Mesenchymal stem cell (in vitro differentiated cells and primary cell): Measurements from ENCODE around the gene ACTRT3.

Source experiments
- DNase-seq: peaks from one replicate; pipeline ENCODE4 v3.0.0-alpha.2; 2013
- H2AFZ ChIP-seq: one replicate; pipeline ENCODE4 v1.6.1; 2013; ENCODE audit warnings: low read depth, mild to moderate bottlenecking, control low read depth, inconsistent platforms, low read length, moderate library complexity
- H2AK5ac ChIP-seq: 2 replicates; pipeline ENCODE4 v1.6.1; 2013; ENCODE audit warnings: low read length, moderate library complexity, mild to moderate bottlenecking, inconsistent platforms; ENCODE audit not compliant: severe bottlenecking
- H2BK120ac ChIP-seq: one replicate; pipeline ENCODE4 v1.6.1; 2013; ENCODE audit warnings: low read depth, mild to moderate bottlenecking, inconsistent platforms, low read length, moderate library complexity
- H2BK12ac ChIP-seq, 2 experiments: one replicate each; pipeline ENCODE4 v1.6.1; 2013; ENCODE audit warnings: inconsistent platforms in 2 of 2, low read length in 2 of 2, mild to moderate bottlenecking in 2 of 2, moderate library complexity in 2 of 2, control low read depth in 1 of 2
- H2BK15ac ChIP-seq: one replicate; pipeline ENCODE4 v1.6.1; 2013; ENCODE audit warnings: mild to moderate bottlenecking, low read depth, inconsistent platforms; ENCODE audit not compliant: poor library complexity, severe bottlenecking
- H2BK5ac ChIP-seq: 2 replicates; pipeline ENCODE4 v1.6.1; 2013; ENCODE audit warnings: low read depth, mild to moderate bottlenecking, low read length, control low read depth, inconsistent platforms; ENCODE audit not compliant: poor library complexity, severe bottlenecking
- H3K14ac ChIP-seq, 2 experiments: one replicate each; pipeline ENCODE4 v1.6.1; 2013; ENCODE audit warnings: inconsistent platforms in 2 of 2, low read length in 2 of 2, control low read depth in 1 of 2, mild to moderate bottlenecking in 1 of 2, moderate library complexity in 1 of 2
- H3K18ac ChIP-seq, 2 experiments: one replicate each; pipeline ENCODE4 v1.6.1; 2013; ENCODE audit warnings: inconsistent platforms in 2 of 2, low read length in 2 of 2, control low read depth in 1 of 2, low read depth in 1 of 2, mild to moderate bottlenecking in 1 of 2
- H3K23ac ChIP-seq, 2 experiments: one replicate each; pipeline ENCODE4 v1.6.1; 2013; ENCODE audit warnings: inconsistent platforms in 2 of 2, low read length in 2 of 2, mild to moderate bottlenecking in 2 of 2, moderate library complexity in 2 of 2, control low read depth in 1 of 2
- H3K27ac ChIP-seq: 2 replicates; pipeline ENCODE4 v1.5.1; 2013; ENCODE audit warnings: mild to moderate bottlenecking, moderate library complexity, low read length, control low read depth, inconsistent platforms; ENCODE audit not compliant: poor library complexity, severe bottlenecking
- H3K27me3 ChIP-seq, 2 experiments: 2 replicates each; pipeline versions ENCODE4 v1.6.1 to v1.7.0; 2013; ENCODE audit warnings: low read length in 2 of 2, mild to moderate bottlenecking in 2 of 2, moderate library complexity in 2 of 2, control low read depth in 1 of 2, inconsistent platforms in 1 of 2; ENCODE audit not compliant: control insufficient read depth in 1 of 2, insufficient read depth in 1 of 2
- H3K36me3 ChIP-seq, 2 experiments: 2 replicates each; pipeline versions ENCODE4 v1.6.1 to v1.7.0; 2013; ENCODE audit warnings: low read length in 2 of 2, control low read depth in 1 of 2, inconsistent platforms in 1 of 2, low read depth in 1 of 2, mild to moderate bottlenecking in 1 of 2; ENCODE audit not compliant: insufficient read depth in 2 of 2, control insufficient read depth in 1 of 2
- H3K4ac ChIP-seq, 2 experiments: one replicate each; pipeline ENCODE4 v1.6.1; 2013; ENCODE audit warnings: inconsistent platforms in 2 of 2, low read length in 2 of 2, mild to moderate bottlenecking in 2 of 2, moderate library complexity in 2 of 2, control low read depth in 1 of 2, low read depth in 1 of 2
- H3K4me1 ChIP-seq: 2 replicates; pipeline ENCODE4 v1.6.1; 2013; ENCODE audit warnings: low read depth, low read length, control low read depth; ENCODE audit not compliant: control insufficient read depth, insufficient read depth
- H3K4me2 ChIP-seq: 2 replicates; pipeline ENCODE4 v1.6.1; 2013; ENCODE audit warnings: low read length, mild to moderate bottlenecking, inconsistent platforms; ENCODE audit not compliant: poor library complexity, severe bottlenecking
- H3K4me3 ChIP-seq, 2 experiments: 2 replicates each; pipeline versions ENCODE4 v1.5.1 to v1.7.0; 2013; ENCODE audit warnings: low read length in 2 of 2, mild to moderate bottlenecking in 2 of 2, control low read depth in 1 of 2, low read depth in 1 of 2; ENCODE audit not compliant: insufficient read depth in 1 of 2
- H3K79me1 ChIP-seq: replicated peaks from 2 replicates; pipeline ENCODE4 v1.6.1; 2013; ENCODE audit warnings: mild to moderate bottlenecking, control low read depth, low read length, inconsistent platforms; ENCODE audit not compliant: poor library complexity, severe bottlenecking
- H3K9ac ChIP-seq: 2 replicates; pipeline ENCODE4 v1.7.0; 2013; ENCODE audit warnings: mild to moderate bottlenecking, low read length, moderate library complexity
- H3K9me3 ChIP-seq: 2 replicates; pipeline ENCODE4 v1.7.0; 2013; ENCODE audit warnings: mild to moderate bottlenecking, low read length; ENCODE audit not compliant: control insufficient read depth
- H4K8ac ChIP-seq: one replicate; pipeline ENCODE4 v1.6.1; 2013; ENCODE audit warnings: inconsistent platforms, mild to moderate bottlenecking, low read length, moderate library complexity
- H4K91ac ChIP-seq: one replicate; pipeline ENCODE4 v1.6.1; 2013; ENCODE audit warnings: mild to moderate bottlenecking, low read length, inconsistent platforms
- WGBS: methylation state at CpG from one replicate; pipeline ENCODE4 v1.1.7; 2013; ENCODE audit warnings: mixed read lengths; 5-methylcytosine and 5-hydroxymethylcytosine counted together

The ACTRT3 gene

DNA sequence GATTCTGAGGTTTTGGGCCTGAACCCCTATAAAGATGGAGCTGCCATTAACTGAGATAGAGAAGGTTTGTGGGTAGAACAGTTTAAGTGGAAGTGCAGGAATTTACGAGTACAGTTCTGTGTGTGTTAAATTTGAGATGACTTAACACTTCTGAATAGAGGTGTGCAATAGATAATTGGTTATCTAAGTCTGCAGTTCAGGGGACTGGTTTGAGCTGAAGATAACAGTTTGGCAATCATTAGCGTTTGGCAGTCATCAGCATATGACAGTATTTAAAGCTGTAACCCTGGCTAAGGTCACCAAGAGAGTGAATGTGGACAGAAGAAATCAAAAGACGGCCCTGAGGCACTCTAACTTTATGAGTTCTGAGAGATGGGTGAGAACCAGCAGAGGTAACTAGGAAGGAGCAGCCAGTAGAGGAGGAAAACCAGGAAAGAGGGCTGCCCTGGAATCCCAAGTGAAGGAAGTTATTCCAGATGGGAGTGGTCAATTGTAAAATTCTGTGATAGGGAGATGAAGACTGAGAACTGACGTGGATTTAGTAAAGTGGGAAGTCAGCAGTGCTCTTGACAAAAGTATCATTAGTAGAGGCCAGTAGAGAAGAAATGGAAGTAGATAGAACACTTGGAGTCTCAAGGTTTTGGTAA is 12.0 kb upstream of the ACTRT3 start:
- Histone ChIP-seq H3K23ac (no peak overlapping the region), H2BK15ac (no peak overlapping the region)

GRCh38 chr3:169780742-169781141 is 11.4 kb upstream of the ACTRT3 start:
- H3K9ac ChIP-seq, result no peak overlapping the region
- H3K36me3 ChIP-seq, result peaks cover 10 to 99% of the 10 kb centered on the region in 2 experiments
- H2AFZ ChIP-seq, result no peak overlapping the region
- H3K14ac ChIP-seq, result no peak overlapping the region
- H2BK5ac ChIP-seq, result no peak overlapping the region
- no peak overlapping the region for H3K4me3 ChIP-seq
- no peak overlapping the region for H4K8ac ChIP-seq
- no peak overlapping the region for H3K27ac ChIP-seq
- no peaks in the 10 kb centered on the region for H3K4me1 ChIP-seq
- H3K18ac ChIP-seq, result no peak overlapping the region
- no peak overlapping the region for H3K23ac ChIP-seq
- 94% methylated on average over 2 of the region's 2 CpGs for WGBS
- H3K9me3 ChIP-seq, result no peaks in the 10 kb centered on the region
- H2BK15ac ChIP-seq, result no peak overlapping the region
- no peak overlapping the region for H4K91ac ChIP-seq
- H2AK5ac ChIP-seq, result no peak overlapping the region
- H3K27me3 ChIP-seq, result no peaks in the 10 kb centered on the region
- DNase-seq, result no peak
- no peak overlapping the region for H2BK120ac ChIP-seq
- H3K79me1 ChIP-seq, result peaks cover 28% of the 10 kb centered on the region
- no peak overlapping the region for H3K4ac ChIP-seq
- H2BK12ac ChIP-seq, result no peak overlapping the region
- H3K4me2 ChIP-seq, result no peak overlapping the region

More for the DNA sequence above, 12.0 kb upstream of the ACTRT3 start:
- Histone ChIP-seq H3K4me3 (no peak overlapping the region), H2BK5ac (no peak overlapping the region), H3K9ac (no peak overlapping the region), H3K4me2 (no peak overlapping the region), H3K4me1 (no peaks in the 10 kb centered on the region), H3K27ac (no peak overlapping the region), H3K14ac (no peak overlapping the region), H2BK12ac (no peak overlapping the region), H3K36me3 (peaks cover 10 to 99% of the 10 kb centered on the region in 2 experiments), H3K4ac (no peak overlapping the region), H3K9me3 (no peaks in the 10 kb centered on the region), H4K91ac (no peak overlapping the region), H3K18ac (no peak overlapping the region), H3K79me1 (peaks cover 30% of the 10 kb centered on the region), H4K8ac (no peak overlapping the region), H3K27me3 (no peaks in the 10 kb centered on the region), H2AFZ (no peak overlapping the region), H2BK120ac (no peak overlapping the region), H2AK5ac (no peak overlapping the region)
- DNase-seq, result no peak
- WGBS, result 90% methylated on average over 4 of the region's 4 CpGs

GRCh38 chr3:169777822-169778221 is 8.5 kb upstream of the ACTRT3 start:
- Histone ChIP-seq H3K27ac (no peak overlapping the region), H3K9me3 (no peaks in the 10 kb centered on the region), H3K36me3 (peaks cover 10 to 86% of the 10 kb centered on the region in 2 experiments), H2BK5ac (peak overlapping the region; percentile 54), H2BK120ac (no peak overlapping the region), H2AK5ac (no peak overlapping the region), H2BK12ac (no peak overlapping the region), H3K79me1 (peaks cover 28% of the 10 kb centered on the region), H2AFZ (no peak overlapping the region), H3K4ac (no peak overlapping the region), H3K4me1 (no peaks in the 10 kb centered on the region), H3K14ac (no peak overlapping the region), H3K9ac (no peak overlapping the region), H3K4me3 (no peak overlapping the region), H2BK15ac (no peak overlapping the region), H3K27me3 (no peaks in the 10 kb centered on the region), H3K23ac (no peak overlapping the region), H4K8ac (no peak overlapping the region), H3K4me2 (no peak overlapping the region), H3K18ac (no peak overlapping the region), H4K91ac (no peak overlapping the region)
- DNase-seq, result no peak
- 84% methylated on average over 4 of the region's 4 CpGs for WGBS

DNA sequence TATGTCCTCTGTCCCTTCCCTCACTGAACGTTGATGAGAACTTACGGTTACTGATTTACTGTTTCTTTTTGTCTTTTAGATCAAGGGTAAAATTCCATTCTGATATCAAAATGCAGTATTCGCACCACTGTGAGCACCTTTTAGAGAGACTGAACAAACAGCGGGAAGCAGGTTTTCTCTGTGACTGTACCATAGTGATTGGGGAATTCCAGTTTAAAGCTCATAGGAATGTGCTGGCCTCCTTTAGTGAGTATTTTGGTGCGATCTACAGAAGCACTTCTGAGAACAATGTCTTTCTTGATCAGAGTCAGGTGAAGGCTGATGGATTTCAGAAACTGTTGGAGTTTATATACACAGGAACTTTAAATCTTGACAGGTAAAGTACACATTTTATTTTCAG is 4.8 kb upstream of the ACTRT3 start:
- no peak overlapping the region for H3K14ac ChIP-seq
- H3K9ac ChIP-seq, result peak overlapping the region; percentile 98
- H3K9me3 ChIP-seq, result no peaks in the 10 kb centered on the region
- H2AFZ ChIP-seq, result no peak overlapping the region
- peaks cover 1% of the 10 kb centered on the region for H3K4me1 ChIP-seq
- H2BK12ac ChIP-seq, result no peak overlapping the region
- H3K27ac ChIP-seq, result no peak overlapping the region
- no peak overlapping the region for H3K4ac ChIP-seq
- no peak overlapping the region for H2AK5ac ChIP-seq
- no peak for DNase-seq
- no peak overlapping the region for H2BK15ac ChIP-seq
- no peak overlapping the region for H4K91ac ChIP-seq
- H3K36me3 ChIP-seq, result peaks cover 6 to 50% of the 10 kb centered on the region in 2 experiments
- H3K79me1 ChIP-seq, result peaks cover 13% of the 10 kb centered on the region
- no peak overlapping the region for H4K8ac ChIP-seq
- H3K4me2 ChIP-seq, result peak overlapping the region; percentile 76
- H3K27me3 ChIP-seq, result no peaks in the 10 kb centered on the region
- no peak overlapping the region for H2BK120ac ChIP-seq
- no peak overlapping the region for H3K23ac ChIP-seq
- H2BK5ac ChIP-seq, result no peak overlapping the region
- peak overlapping the region in 1 of 2 experiments; percentile 97 for H3K4me3 ChIP-seq
- H3K18ac ChIP-seq, result no peak overlapping the region
- 82% methylated on average over 4 of the region's 5 CpGs for WGBS
